Measurements from ENCODE around the gene TMEM150B. TPM values are rescaled to one million over a fixed set of nuclear protein-coding genes. Genes with fewer than 3 reads are reported as not detected.
A peak's percentile ranks its signal among the peaks of the same experiment; 100 is the strongest.

TMEM150B gene
- total RNA-seq, 1 experiment from 2014 or later = not detected

- no peaks in the 10 kb centered on the region for H3F3A ChIP-seq (ENCODE audit: low read length, unreplicated experiment)
- peak overlapping the region; percentile 68 for H3K4me3 ChIP-seq (ENCODE audit: low read length)
- no peaks in the 10 kb centered on the region for H3K79me2 ChIP-seq (ENCODE audit: low read length)
- no peak for TF ChIP-seq EZH2 (IDR thresholded peaks at IDR 0.05; ENCODE audit: low read length, unreplicated experiment)
- TF ChIP-seq EZH2phosphoT487 (IDR thresholded peaks at IDR 0.05; ENCODE audit: borderline replicate concordance, low read length) = no peak
- TF ChIP-seq CTCF (conservative IDR thresholded peaks at IDR 0.05; ENCODE audit: low read depth, low read length) = no peak
- intact Hi-C loops (cut with micrococcal nuclease) = loop anchor here (2.0 kb wide), 1 partner anchor 15 kb away; the partner anchor contains the start of gene KMT5C
- H3K27ac ChIP-seq (ENCODE audit: low read length) = no peak overlapping the region
- ATAC-seq (peak; percentile 81), DNase-seq (peak; percentile 65)
- no peaks in the 10 kb centered on the region for H3K9me3 ChIP-seq (ENCODE audit: low read length)
- H4K20me1 ChIP-seq (ENCODE audit: low read length) = no peaks in the 10 kb centered on the region
- ChIA-PET POLR2A (ENCODE audit: unreplicated experiment) (no interaction called here), CTCF (no interaction called here)
- H3K9ac ChIP-seq (ENCODE audit: low read length) = peak overlapping the region; percentile 48
- H3K4me1 ChIP-seq (ENCODE audit: insufficient read depth, low read length) = peaks cover 45% of the 10 kb centered on the region
- BruUV-seq (replicated peaks) = no TSS peak
- no peaks in the 10 kb centered on the region for H3K36me3 ChIP-seq (ENCODE audit: low read depth, low read length)
- H2AFZ ChIP-seq (ENCODE audit: low read length) = peak overlapping the region; percentile 70
- peak overlapping the region; percentile 91 for H3K4me2 ChIP-seq (ENCODE audit: low read length)
- peaks cover 17% of the 10 kb centered on the region for H3K27me3 ChIP-seq (ENCODE audit: low read length)
- no peaks in the 10 kb centered on the region for H3K9me2 ChIP-seq (replicated peaks; ENCODE audit: low read length)
Measured at GRCh38 chr19:55353803-55354697, 28.9 kb upstream of the TMEM150B start.

- DNase-seq (peak; percentile 39), ATAC-seq (0 out of 2 replicates have a peak, but pooled peaks have one; percentile 0)
- POLR2A ChIA-PET (ENCODE audit: unreplicated experiment) = interaction anchor here (0.6 kb wide), 1 partner anchor 94 kb away, joined by 7 read pairs; no protein-coding TSS in a partner anchor
- TF ChIP-seq CTCF (conservative IDR thresholded peaks at IDR 0.05; ENCODE audit: low read depth, low read length) (no peak), EZH2phosphoT487 (IDR thresholded peaks at IDR 0.05; ENCODE audit: borderline replicate concordance, low read length) (no peak), EZH2 (IDR thresholded peaks at IDR 0.05; ENCODE audit: low read length, unreplicated experiment) (no peak)
- Histone ChIP-seq H3K9me3 (ENCODE audit: low read length) (no peaks in the 10 kb centered on the region), H3F3A (ENCODE audit: low read length, unreplicated experiment) (no peaks in the 10 kb centered on the region), H3K4me2 (ENCODE audit: low read length) (peak overlapping the region; percentile 91), H4K20me1 (ENCODE audit: low read length) (no peaks in the 10 kb centered on the region), H2AFZ (ENCODE audit: low read length) (peak overlapping the region; percentile 70), H3K4me1 (ENCODE audit: insufficient read depth, low read length) (peaks cover 45% of the 10 kb centered on the region), H3K9me2 (replicated peaks; ENCODE audit: low read length) (no peaks in the 10 kb centered on the region), H3K79me2 (ENCODE audit: low read length) (no peaks in the 10 kb centered on the region), H3K27me3 (ENCODE audit: low read length) (peaks cover 17% of the 10 kb centered on the region), H3K27ac (ENCODE audit: low read length) (no peak overlapping the region), H3K36me3 (ENCODE audit: low read depth, low read length) (no peaks in the 10 kb centered on the region), H3K4me3 (ENCODE audit: low read length) (peak overlapping the region; percentile 68), H3K9ac (ENCODE audit: low read length) (peak overlapping the region; percentile 48)
- TSS peak; percentile 87 for BruUV-seq (replicated peaks)
- intact Hi-C loops (cut with micrococcal nuclease) = no loop called here
- CTCF ChIA-PET = no interaction called here
Measured at GRCh38 chr19:55353356-55353802, 28.2 kb upstream of the TMEM150B start.

All from PC-3 (cell line).